Retinal pigment epithelial cell (primary cell): Measurements from ENCODE around the gene TPM1.

ENCODE experiments used
- DNase-seq: peaks from one replicate; pipeline ENCODE4 v3.0.0-alpha.2; 2010; ENCODE audit warnings: low read depth
- H3K4me3 ChIP-seq: 2 replicates; pipeline ENCODE4 v1.5.1; 2011; ENCODE audit warnings: mild to moderate bottlenecking, low read length, control low read depth, moderate library complexity
- TF ChIP-seq, protein P1 (sequence below): conservative IDR thresholded peaks from 2 replicates; pipeline ENCODE4 v1.5.1; 2011; ENCODE audit warnings: low read depth, low read length, control low read depth, inconsistent platforms

The TPM1 gene

DNA sequence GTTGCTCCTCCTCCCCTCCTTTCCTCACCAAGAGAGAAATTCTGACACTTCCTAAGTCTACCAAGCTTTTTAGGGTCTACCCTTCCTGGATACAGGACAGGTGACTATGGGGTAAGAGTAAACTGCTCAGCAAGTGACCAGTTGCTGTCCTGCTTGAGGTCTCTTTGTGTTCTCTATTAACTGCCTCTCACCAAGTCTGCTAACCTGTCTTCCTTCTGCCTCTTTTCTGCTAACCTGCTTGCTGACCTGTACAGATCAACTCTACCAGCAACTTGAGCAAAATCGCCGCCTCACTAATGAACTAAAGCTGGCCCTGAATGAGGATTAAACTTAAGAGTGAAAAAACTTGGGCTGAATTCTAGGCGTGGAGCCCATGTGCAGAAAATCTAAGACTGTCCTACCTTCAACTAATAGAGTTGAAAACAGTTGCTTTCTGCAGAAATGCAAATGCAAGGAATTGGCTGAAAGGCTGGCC is 27.1 kb downstream of the TPM1 start:
- TF ChIP-seq, protein P1, sequence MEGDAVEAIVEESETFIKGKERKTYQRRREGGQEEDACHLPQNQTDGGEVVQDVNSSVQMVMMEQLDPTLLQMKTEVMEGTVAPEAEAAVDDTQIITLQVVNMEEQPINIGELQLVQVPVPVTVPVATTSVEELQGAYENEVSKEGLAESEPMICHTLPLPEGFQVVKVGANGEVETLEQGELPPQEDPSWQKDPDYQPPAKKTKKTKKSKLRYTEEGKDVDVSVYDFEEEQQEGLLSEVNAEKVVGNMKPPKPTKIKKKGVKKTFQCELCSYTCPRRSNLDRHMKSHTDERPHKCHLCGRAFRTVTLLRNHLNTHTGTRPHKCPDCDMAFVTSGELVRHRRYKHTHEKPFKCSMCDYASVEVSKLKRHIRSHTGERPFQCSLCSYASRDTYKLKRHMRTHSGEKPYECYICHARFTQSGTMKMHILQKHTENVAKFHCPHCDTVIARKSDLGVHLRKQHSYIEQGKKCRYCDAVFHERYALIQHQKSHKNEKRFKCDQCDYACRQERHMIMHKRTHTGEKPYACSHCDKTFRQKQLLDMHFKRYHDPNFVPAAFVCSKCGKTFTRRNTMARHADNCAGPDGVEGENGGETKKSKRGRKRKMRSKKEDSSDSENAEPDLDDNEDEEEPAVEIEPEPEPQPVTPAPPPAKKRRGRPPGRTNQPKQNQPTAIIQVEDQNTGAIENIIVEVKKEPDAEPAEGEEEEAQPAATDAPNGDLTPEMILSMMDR, result no peak
- no peak overlapping the region for H3K4me3 ChIP-seq
- no peak for DNase-seq

DNA sequence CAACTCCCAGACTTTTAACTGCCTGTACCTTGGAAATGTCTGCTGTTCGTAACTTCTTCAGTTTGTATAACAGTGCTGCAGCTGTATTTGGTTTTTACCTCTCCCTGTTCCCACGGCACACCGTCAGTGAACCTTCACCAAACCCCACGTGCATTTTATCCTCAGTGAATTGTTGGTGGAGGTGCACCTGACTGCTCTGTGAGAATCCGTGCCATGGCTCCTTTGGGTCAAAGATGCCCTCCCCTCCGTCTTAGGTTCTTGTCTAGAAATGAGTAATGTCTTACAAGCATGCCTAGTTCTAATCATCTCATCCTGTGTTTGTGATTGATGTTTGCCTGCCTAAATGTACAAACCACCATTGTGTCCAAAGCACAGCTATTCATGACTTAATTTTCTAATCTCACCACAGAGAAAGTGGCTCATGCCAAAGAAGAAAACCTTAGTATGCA is 28.2 kb downstream of the TPM1 start:
- TF ChIP-seq, protein P1, result no peak
- DNase-seq, result no peak
- H3K4me3 ChIP-seq, result no peak overlapping the region

DNA sequence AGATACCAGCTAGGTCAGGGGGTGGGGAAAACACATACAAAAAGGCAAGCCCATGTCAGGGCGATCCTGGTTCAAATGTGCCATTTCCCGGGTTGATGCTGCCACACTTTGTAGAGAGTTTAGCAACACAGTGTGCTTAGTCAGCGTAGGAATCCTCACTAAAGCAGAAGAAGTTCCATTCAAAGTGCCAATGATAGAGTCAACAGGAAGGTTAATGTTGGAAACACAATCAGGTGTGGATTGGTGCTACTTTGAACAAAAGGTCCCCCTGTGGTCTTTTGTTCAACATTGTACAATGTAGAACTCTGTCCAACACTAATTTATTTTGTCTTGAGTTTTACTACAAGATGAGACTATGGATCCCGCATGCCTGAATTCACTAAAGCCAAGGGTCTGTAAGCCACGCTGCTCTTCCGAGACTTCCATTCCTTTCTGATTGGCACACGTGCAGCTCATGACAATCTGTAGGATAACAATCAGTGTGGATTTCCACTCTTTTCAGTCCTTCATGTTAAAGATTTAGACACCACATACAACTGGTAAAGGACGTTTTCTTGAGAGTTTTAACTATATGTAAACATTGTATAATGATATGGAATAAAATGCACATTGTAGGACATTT is 28.9 kb downstream of the TPM1 start:
- TF ChIP-seq, protein P1, result no peak
- H3K4me3 ChIP-seq, result no peak overlapping the region
- no peak for DNase-seq

DNA sequence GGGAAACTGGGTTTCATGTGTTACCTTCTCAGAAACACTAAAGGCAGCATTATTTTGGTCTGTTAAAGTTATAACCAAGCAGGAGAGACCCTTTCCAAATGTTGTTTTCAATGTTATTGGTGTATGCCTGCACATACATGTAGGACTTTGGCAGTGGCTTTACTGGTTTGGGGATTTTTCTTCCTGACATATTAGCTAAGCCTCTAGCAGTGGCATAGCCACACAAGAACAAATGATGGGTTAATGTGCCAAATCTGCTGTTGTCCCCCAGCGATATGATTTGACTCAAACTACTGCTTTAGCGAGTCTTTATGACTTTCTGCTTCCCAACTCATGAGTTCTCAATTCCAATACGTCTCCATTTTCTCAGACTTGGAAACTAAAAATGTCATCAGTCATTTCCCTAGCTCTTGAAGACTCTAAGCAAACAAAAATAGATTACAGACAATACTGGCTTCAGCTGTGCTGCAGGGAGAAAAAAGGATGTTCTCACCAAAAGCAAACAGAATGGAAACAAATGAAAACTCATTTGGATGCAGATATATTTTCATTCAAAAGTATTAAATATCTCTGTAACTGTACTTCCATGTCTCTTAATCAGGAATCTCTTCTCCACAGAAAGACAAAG is 29.6 kb downstream of the TPM1 start:
- TF ChIP-seq, protein P1, result no peak

GRCh38 chr15:63072809-63073277 is 30.3 kb downstream of the TPM1 start:
- TF ChIP-seq, protein P1, result no peak
- DNase-seq, result no peak

More for the DNA sequence above, 29.6 kb downstream of the TPM1 start:
- no peak for DNase-seq
- no peak overlapping the region for H3K4me3 ChIP-seq

GRCh38 chr15:63073497-63074172 is 31.1 kb downstream of the TPM1 start:
- TF ChIP-seq, protein P1, result no peak
- no peak for DNase-seq
- H3K4me3 ChIP-seq, result no peak overlapping the region

More at GRCh38 chr15:63072809-63073277, 30.3 kb downstream of the TPM1 start:
- no peak overlapping the region for H3K4me3 ChIP-seq
